Kidney glomerular epithelial cell (primary cell): ENCODE measurements around the gene PHYH.
"Not testable (repeated sequence)": the region's sequence is repeated elsewhere in the genome, so short reads cannot be mapped to it uniquely, and the experiment has no call there.

Experiments used
- DNase-seq: peaks from one replicate; lab custom pipeline; 2025; lab: John Stamatoyannopoulos, UW

The PHYH gene

GRCh38 chr10:13271552-13272163, 28.2 kb downstream of the PHYH start:
- DNase-seq: no peak

- no peak for DNase-seq
Measured at GRCh38 chr10:13270877-13271551, 28.9 kb downstream of the PHYH start.

DNA sequence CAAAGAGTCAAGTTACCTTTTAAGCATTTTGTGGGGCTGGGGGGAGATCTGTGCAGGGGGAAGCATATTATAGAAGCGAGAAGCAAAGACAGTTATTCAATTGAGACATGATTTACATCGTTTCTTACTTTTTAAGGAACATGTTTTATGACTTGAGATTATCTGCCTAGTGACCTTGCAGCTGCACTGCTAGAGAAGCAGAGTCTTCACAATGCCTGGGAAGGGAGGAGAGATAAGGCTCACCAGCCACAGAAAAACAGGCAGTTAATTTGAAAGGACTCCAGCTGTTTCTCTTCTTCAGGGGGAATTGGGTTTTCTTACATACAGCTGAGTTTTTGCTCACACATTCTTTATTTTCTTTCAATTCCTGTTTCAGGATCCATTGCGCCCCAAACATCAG, 31.0 kb downstream of the PHYH start:
- no peak for DNase-seq

DNA sequence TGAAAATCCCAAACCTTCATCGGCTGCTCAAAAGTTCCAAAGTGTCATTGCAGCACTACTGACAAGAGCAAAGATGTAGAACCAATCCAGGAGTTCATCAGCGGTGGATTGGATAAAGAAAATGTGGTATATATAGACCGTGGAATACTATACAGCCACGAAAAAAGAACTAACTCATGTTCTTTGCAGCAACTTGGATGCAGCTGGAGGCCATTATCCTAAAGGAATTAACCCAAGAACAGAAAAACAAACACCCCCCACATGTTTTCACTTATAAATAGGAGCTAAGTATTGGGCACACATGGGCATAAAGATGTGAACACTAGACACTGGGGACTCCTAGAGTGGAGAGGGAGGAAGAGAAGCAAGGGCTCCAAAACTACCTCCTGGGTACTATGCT, 31.6 kb downstream of the PHYH start:
- no peak for DNase-seq

DNA sequence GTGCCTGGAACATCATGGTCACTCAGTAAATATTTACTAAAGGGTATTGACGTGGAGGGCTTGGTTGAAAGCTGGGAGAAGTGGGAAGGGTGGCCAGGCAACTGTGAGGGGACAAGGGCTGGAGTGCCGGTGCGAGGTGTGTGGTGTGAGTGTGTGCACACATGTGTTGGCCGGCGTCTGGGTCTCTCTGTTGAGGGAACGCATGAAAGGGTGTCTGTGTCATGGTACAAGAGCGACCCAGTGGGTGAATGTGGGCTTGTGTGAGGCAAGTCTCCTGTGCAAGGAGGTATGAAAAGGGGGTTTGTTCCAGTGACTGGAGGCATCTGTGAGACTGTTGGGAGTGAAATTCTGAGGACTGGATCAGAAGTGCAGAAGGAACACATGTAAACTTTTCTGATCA, 36.3 kb downstream of the PHYH start:
- no peak for DNase-seq

GRCh38 chr10:13262433-13262832, 37.4 kb downstream of the PHYH start:
- no peak for DNase-seq

DNA sequence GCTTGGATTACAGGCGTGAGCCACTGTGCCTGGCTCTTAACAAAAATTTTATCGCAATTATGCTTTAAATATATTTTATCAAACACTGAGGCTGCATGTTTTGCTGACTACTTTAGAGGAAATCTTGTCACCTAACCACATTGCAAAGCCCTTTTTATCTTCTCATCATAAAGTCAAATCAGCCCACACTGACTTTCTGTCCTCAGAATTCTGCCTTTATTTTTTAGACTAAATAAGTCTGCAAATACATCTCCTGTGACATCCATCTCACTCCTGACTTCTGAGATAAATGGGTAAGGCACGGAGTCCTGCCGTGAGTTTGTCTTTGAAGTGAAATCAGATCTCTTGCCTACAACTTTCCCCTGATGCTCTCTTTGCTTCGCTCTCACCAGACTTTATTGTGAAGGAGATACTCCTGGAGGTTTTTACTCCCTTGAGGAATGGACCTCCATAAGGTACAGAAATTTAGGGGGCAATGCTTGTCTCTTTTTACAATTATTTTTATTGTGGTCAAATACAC, 42.2 kb downstream of the PHYH start:
- no peak for DNase-seq

- DNase-seq: no peak
Measured at GRCh38 chr10:13256627-13257026, 43.2 kb downstream of the PHYH start.

GRCh38 chr10:13253726-13254125, 46.1 kb downstream of the PHYH start:
- DNase-seq: no peak

GRCh38 chr10:13247784-13248183, 52.1 kb downstream of the PHYH start:
- no peak for DNase-seq

DNA sequence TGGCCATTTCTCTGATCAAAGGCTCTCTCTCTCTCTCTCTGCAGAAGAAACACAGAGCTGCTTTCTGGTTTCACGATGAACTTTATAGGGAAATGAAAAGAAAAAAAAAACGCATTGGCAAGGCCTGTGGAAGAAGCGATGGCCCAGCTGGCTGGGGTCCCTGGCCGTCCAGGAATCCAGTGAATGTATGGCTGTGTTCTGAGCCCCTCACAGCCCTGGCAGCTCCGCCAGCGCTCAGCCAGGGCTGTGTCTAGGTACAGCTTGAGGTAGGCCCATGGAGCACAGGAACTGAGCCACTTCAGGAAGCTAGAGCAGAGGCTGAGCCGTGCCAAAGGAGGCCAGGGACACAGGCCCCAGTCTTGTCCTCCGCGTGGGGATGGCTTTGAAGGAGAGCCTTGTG, 52.6 kb downstream of the PHYH start:
- no peak for DNase-seq

DNA sequence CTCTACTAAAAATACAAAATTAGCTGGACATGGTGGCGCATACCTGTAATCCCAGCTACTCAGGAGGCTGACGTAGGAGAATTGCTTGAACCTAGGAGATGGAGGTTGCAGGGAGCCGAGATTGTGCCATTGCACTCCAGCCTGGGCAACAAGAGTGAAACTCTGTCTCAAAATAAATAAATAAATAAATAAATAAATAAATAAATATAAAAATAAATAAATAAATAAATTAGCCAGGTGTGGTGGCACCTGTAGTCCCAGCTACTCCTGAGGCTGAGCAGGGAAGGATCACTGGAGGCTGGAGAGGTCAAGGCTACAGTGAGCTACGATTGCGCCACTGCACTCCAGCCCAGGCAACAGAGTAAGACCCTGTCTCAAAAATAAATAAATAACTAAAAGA, 57.6 kb downstream of the PHYH start:
- not testable (repeated sequence) for DNase-seq

DNA sequence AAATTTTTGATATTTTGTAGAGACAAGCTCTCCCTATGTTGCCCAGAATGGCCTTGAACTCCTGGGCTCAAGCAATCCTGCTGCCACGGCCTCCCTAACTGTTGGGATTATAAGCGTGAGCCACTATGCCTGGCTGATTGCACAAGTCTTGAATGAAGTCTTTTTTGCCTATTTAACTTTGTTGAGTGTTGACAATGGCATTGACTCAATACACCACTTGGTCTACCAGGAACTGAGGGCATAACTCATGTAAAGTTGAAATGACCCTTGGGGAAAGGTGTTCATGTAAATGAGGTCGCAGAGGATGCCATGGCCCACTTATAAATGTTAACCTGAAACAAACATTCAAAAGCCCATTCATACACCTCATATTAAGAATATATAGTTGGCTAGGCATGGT, 58.3 kb downstream of the PHYH start:
- DNase-seq: no peak

DNA sequence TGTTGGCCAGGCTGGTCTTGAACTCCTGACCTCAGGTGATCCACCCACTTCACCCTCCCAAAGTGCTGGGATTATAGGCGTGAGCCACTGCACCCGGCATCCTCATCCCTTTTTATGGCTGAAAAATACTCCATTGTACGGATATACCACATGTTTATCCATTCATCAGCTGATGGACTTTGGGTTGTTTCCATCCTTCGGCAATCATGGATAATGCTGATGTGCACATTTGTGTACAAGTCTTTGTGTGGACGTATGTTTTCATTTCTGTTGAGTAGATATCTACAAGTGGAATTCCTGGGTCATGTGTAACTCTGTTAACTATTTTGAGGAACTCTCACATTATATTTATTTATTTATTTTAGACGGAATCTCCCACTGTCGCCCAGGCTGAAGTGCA, 59.9 kb downstream of the PHYH start:
- DNase-seq: no peak

- DNase-seq: no peak
Measured at GRCh38 chr10:13238271-13239077, 61.4 kb downstream of the PHYH start.

GRCh38 chr10:13236638-13237037, 63.2 kb downstream of the PHYH start:
- no peak for DNase-seq

GRCh38 chr10:13234736-13235135, 65.1 kb downstream of the PHYH start:
- DNase-seq: not testable (repeated sequence)

DNA sequence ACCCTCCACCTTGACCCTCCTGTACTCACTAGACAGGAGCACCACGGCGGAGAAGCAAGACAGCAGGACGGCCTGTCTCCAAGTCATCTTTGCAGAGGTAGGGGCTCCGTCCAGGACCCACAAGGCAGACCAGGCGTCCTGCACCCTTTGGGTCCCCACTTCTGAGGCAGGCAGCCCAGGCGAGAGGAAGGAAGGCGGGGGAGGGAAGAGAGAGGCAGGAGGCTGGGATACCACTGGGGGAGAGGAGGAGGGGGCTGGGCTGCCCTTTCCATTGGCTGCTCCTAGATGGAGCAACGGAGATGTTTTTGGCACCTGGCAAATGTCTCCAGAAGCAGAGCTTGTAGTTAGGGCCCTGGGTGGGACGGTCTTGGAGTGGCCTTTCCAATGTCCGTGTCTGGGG, 65.7 kb downstream of the PHYH start, which contains the start of gene UCMA:
Gene UCMA (minus strand): TSS at position 203 of the 400 bp plus-strand sequence. CDS start 116 bp downstream, at position 87.
- DNase-seq: no peak

- DNase-seq: no peak
Measured at GRCh38 chr10:13233358-13233757, 66.5 kb downstream of the PHYH start.

- no peak for DNase-seq
Measured at GRCh38 chr10:13231808-13232207, 68.1 kb downstream of the PHYH start.

DNA sequence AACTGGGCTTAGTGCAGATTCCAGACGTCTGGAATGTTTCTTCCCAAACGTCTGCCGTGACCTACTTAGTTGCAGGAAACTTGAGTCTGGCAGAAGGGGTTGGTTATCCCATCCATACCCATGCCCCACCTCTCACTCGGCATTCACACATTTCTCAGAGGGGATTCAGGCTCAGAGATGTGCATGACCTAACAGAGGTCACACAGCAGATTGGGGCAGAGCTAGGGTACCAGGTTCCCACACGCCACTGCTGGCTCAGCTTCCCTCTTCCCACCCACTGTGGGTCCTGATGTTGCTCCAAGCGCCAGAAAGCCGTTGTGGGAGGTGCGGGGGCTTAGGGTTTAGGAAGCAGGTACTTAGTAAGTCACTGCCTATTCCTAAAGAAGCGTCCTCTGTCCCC, 68.7 kb downstream of the PHYH start:
- DNase-seq: no peak
